A673 (cell line): ENCODE results near the gene TRRAP. TPM values are rescaled to one million over a fixed set of nuclear protein-coding genes. Genes with fewer than 3 reads are reported as not detected.

Source experiments
- BruUV-seq: library from RNA; stranded (reverse); fragments of 400-500 nt; replicated peaks from 2 replicates; lab custom pipeline; 2021; lab: Mats Ljungman, UMichigan
- CTCF ChIA-PET: fragments of 300-600 bp; sonication (Branson Sonifier 250); formaldehyde crosslinking; loops from one replicate; lab custom pipeline; 2022; ENCODE audit warnings: antibody characterized with exemption; lab: Charles Lee
- POLR2A ChIA-PET: fragments of 300-600 bp; sonication (Branson Sonifier 250); formaldehyde crosslinking; loops from one replicate; lab custom pipeline; 2022; ENCODE audit warnings: antibody characterized with exemption; ENCODE audit not compliant: low non-redundant PET; lab: Charles Lee
- DNase-seq: peaks from one replicate; pipeline ENCODE4 v3.0.0-alpha.2; 2015; ENCODE audit warnings: low spot score
- H3K27ac ChIP-seq: fragments of 200-600 bp; sonication (generic); 2 replicates; pipeline ENCODE4 v1.5.1; 2016; ENCODE audit warnings: mixed run types, low read depth, mild to moderate bottlenecking, mixed read lengths, antibody characterized with exemption, low read length; ENCODE audit not compliant: poor library complexity, severe bottlenecking
- H3K27me3 ChIP-seq: fragments of 200-600 bp; sonication (generic); replicated peaks from 2 replicates; pipeline ENCODE4 v1.6.1; 2017; ENCODE audit warnings: mixed run types, low read depth, mild to moderate bottlenecking, mixed read lengths, antibody characterized with exemption, low read length; ENCODE audit not compliant: insufficient read depth, poor library complexity
- H3K36me3 ChIP-seq: fragments of 200-600 bp; sonication (generic); 2 replicates; pipeline ENCODE4 v1.6.1; 2016; ENCODE audit warnings: mixed run types, mild to moderate bottlenecking, mixed read lengths, antibody characterized with exemption, low read length; ENCODE audit not compliant: insufficient read depth, poor library complexity, severe bottlenecking
- H3K4me1 ChIP-seq: fragments of 200-600 bp; sonication (generic); 2 replicates; pipeline ENCODE4 v1.6.1; 2017; ENCODE audit warnings: mixed run types, mild to moderate bottlenecking, mixed read lengths, antibody characterized with exemption, low read length; ENCODE audit not compliant: insufficient read depth, poor library complexity, severe bottlenecking
- H3K4me3 ChIP-seq: fragments of 200-600 bp; sonication (generic); 2 replicates; pipeline ENCODE4 v1.5.1; 2016; ENCODE audit warnings: low read depth, mixed run types, mild to moderate bottlenecking, mixed read lengths, low read length; ENCODE audit not compliant: poor library complexity, severe bottlenecking
- H3K9me3 ChIP-seq: fragments of 200-600 bp; sonication (generic); 2 replicates; pipeline ENCODE4 v1.6.1; 2016; ENCODE audit warnings: mixed run types, low read depth, mild to moderate bottlenecking, mixed read lengths, antibody characterized with exemption, low read length; ENCODE audit not compliant: poor library complexity, severe bottlenecking
- EZH2 ChIP-seq: fragments of 200-600 bp; sonication (generic); IDR thresholded peaks from 2 replicates; pipeline ENCODE4 v1.6.1; 2017; ENCODE audit warnings: borderline replicate concordance, low read depth, mild to moderate bottlenecking, mixed read lengths, antibody characterized with exemption, low read length; ENCODE audit not compliant: poor library complexity, severe bottlenecking
- intact Hi-C: fragments of 100-400 bp; cut with micrococcal nuclease; formaldehyde crosslinking; loops from one replicate; pipeline ENCODE4 v1.10.0; 2022; ENCODE audit not compliant: unreplicated experiment
- total RNA-seq: library from RNA; stranded (reverse); gene quantifications from 2 replicates; pipeline ENCODE4 v1.2.3, GENCODE V29; 2021
- TF ChIP-seq, protein P1 (sequence below): fragments of 300-800, 200-600 bp; sonication (generic); conservative IDR thresholded peaks from 2 replicates; pipeline ENCODE4 v1.5.1; 2017; ENCODE audit warnings: low read depth, mild to moderate bottlenecking, antibody characterized with exemption, low read length, moderate library complexity, mixed read lengths

Gene TRRAP
- total RNA-seq, 1 experiment from 2014 or later, result 50.2 TPM

DNA sequence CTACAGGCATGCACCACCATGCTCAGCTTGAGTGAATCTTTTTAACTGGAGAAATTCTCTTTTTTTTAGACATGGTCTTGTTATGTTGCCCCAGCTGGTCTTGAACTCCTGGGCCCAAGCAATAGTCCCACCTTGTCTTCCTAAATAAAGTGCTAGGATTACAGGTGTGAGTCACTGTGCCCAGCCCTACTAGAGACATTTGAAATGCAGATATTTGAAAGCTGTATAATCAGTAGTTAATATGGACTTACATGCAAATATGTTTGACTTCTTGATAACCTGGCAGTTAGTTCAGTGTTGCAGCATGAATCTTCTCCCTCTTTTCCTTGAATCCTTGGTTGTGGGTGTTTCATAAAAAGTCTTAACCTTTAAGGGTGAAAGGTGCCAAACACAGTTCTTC lies 8.7 kb downstream of the TRRAP start:
- intact Hi-C loops, result no loop called here

DNA sequence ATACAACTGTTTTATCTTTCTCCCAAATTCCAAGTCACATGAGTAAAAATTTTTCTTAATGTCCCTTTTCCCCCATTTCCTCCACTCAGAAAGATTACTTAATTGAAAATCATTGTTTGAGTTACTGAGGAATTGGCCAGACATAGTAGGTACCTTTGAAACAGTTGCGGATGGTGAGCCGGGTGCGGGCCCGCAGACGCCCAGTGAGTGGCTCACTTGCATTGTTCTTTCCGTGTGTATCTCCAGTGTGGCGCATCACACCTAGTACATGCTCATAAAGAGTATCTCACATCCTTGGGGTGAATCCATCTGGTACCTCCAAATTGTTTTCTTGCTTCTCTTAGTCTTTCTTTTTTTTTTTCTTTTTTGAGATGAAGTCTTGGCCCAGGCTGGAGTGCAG lies 14.3 kb downstream of the TRRAP start:
- peaks cover 74% of the 10 kb centered on the region for H3K36me3 ChIP-seq
- H3K9me3 ChIP-seq, result no peaks in the 10 kb centered on the region
- CTCF ChIA-PET, result no interaction called here
- H3K4me1 ChIP-seq, result no peaks in the 10 kb centered on the region
- intact Hi-C loops, result no loop called here
- H3K27ac ChIP-seq, result no peak overlapping the region
- no peak for DNase-seq
- TF ChIP-seq, protein P1, sequence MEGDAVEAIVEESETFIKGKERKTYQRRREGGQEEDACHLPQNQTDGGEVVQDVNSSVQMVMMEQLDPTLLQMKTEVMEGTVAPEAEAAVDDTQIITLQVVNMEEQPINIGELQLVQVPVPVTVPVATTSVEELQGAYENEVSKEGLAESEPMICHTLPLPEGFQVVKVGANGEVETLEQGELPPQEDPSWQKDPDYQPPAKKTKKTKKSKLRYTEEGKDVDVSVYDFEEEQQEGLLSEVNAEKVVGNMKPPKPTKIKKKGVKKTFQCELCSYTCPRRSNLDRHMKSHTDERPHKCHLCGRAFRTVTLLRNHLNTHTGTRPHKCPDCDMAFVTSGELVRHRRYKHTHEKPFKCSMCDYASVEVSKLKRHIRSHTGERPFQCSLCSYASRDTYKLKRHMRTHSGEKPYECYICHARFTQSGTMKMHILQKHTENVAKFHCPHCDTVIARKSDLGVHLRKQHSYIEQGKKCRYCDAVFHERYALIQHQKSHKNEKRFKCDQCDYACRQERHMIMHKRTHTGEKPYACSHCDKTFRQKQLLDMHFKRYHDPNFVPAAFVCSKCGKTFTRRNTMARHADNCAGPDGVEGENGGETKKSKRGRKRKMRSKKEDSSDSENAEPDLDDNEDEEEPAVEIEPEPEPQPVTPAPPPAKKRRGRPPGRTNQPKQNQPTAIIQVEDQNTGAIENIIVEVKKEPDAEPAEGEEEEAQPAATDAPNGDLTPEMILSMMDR, result no peak
- no peak for TF ChIP-seq EZH2
- H3K27me3 ChIP-seq, result no peaks in the 10 kb centered on the region
- no TSS peak for BruUV-seq
- POLR2A ChIA-PET, result no interaction called here
- no peak overlapping the region for H3K4me3 ChIP-seq

More for the DNA sequence above, 8.7 kb downstream of the TRRAP start:
- Histone ChIP-seq H3K27me3 (no peaks in the 10 kb centered on the region), H3K4me3 (no peak overlapping the region), H3K9me3 (no peaks in the 10 kb centered on the region), H3K36me3 (peaks cover 66% of the 10 kb centered on the region), H3K4me1 (no peaks in the 10 kb centered on the region), H3K27ac (no peak overlapping the region)
- no peak for DNase-seq
- POLR2A ChIA-PET, result no interaction called here
- no TSS peak for BruUV-seq
- TF ChIP-seq, protein P1, result no peak
- no peak for TF ChIP-seq EZH2
- CTCF ChIA-PET, result no interaction called here

GRCh38 chr7:98899816-98900215 lies 21.5 kb downstream of the TRRAP start:
- peaks cover 86% of the 10 kb centered on the region for H3K36me3 ChIP-seq
- H3K27ac ChIP-seq, result no peak overlapping the region
- intact Hi-C loops, result no loop called here
- CTCF ChIA-PET, result no interaction called here
- TF ChIP-seq EZH2, result no peak
- TF ChIP-seq, protein P1, result no peak
- BruUV-seq, result TSS peak; percentile 3
- H3K4me3 ChIP-seq, result no peak overlapping the region
- H3K4me1 ChIP-seq, result no peaks in the 10 kb centered on the region
- POLR2A ChIA-PET, result no interaction called here
- H3K9me3 ChIP-seq, result no peaks in the 10 kb centered on the region
- no peaks in the 10 kb centered on the region for H3K27me3 ChIP-seq
- no peak for DNase-seq
